HEK293 (cell line): ENCODE data around the gene ZSCAN18.

ENCODE experiments used
- HOXD13 ChIP-seq: sonication (generic); formaldehyde crosslinking; IDR thresholded peaks from 2 replicates; pipeline ENCODE4 v1.8.0; 2022; ENCODE audit warnings: missing genetic modification reagents, borderline replicate concordance
- SCRT1 ChIP-seq: fragments of 450-650 bp; formaldehyde crosslinking; IDR thresholded peaks from 2 replicates; pipeline ENCODE4 v1.5.1; 2016; ENCODE audit warnings: missing biosample characterization, missing genetic modification characterization, borderline replicate concordance
- SP7 ChIP-seq: fragments of 450-650 bp; formaldehyde crosslinking; IDR thresholded peaks from 2 replicates; pipeline ENCODE4 v1.5.1; 2016; ENCODE audit warnings: missing biosample characterization, missing genetic modification characterization
- TCF7L2 ChIP-seq: IDR thresholded peaks from 2 replicates; pipeline ENCODE4 v1.6.1; 2011; ENCODE audit warnings: low read depth, mild to moderate bottlenecking, inconsistent platforms, low read length, moderate library complexity, borderline replicate concordance
- ZEB2 ChIP-seq: fragments of 450-650 bp; formaldehyde crosslinking; IDR thresholded peaks from 2 replicates; pipeline ENCODE4 v1.5.1; 2016; ENCODE audit warnings: missing biosample characterization, missing genetic modification characterization
- ZNF155 ChIP-seq: fragments of 450-650 bp; formaldehyde crosslinking; IDR thresholded peaks from 2 replicates; pipeline ENCODE4 v1.5.1; 2016; ENCODE audit warnings: missing biosample characterization, missing genetic modification characterization
- ZNF211 ChIP-seq: fragments of 450-650 bp; formaldehyde crosslinking; IDR thresholded peaks from 2 replicates; pipeline ENCODE4 v1.5.1; 2016; ENCODE audit warnings: low read depth, missing biosample characterization, missing genetic modification characterization
- ZNF394 ChIP-seq: fragments of 450-650 bp; formaldehyde crosslinking; IDR thresholded peaks from 2 replicates; pipeline ENCODE4 v1.5.1; 2016; ENCODE audit warnings: missing biosample characterization, missing genetic modification characterization, mild to moderate bottlenecking, moderate library complexity, borderline replicate concordance
- ZNF571 ChIP-seq: fragments of 450-650 bp; formaldehyde crosslinking; IDR thresholded peaks from 2 replicates; pipeline ENCODE4 v1.5.0; 2017; ENCODE audit warnings: missing biosample characterization, missing genetic modification characterization
- ZNF600 ChIP-seq: fragments of 450-650 bp; formaldehyde crosslinking; IDR thresholded peaks from 2 replicates; pipeline ENCODE4 v1.5.1; 2016; ENCODE audit warnings: missing biosample characterization, missing genetic modification characterization
- TF ChIP-seq, protein P1 (sequence below): fragments of 450-650 bp; formaldehyde crosslinking; IDR thresholded peaks from 2 replicates; pipeline ENCODE4 v1.5.1; 2016; ENCODE audit warnings: missing biosample characterization, missing genetic modification characterization
- TF ChIP-seq, protein P2 (sequence below): fragments of 450-650 bp; formaldehyde crosslinking; IDR thresholded peaks from 2 replicates; pipeline ENCODE4 v1.5.1; 2016; ENCODE audit warnings: missing biosample characterization, missing genetic modification characterization
- TF ChIP-seq, protein P3 (sequence below): fragments of 450-650 bp; formaldehyde crosslinking; IDR thresholded peaks from 2 replicates; pipeline ENCODE4 v1.5.1; 2016; ENCODE audit warnings: missing biosample characterization, missing genetic modification characterization
- TF ChIP-seq, protein P4 (sequence below): fragments of 450-650 bp; IDR thresholded peaks from 2 replicates; pipeline ENCODE4 v1.5.1; 2018; ENCODE audit warnings: missing biosample characterization, mild to moderate bottlenecking, missing genetic modification characterization

DNA sequence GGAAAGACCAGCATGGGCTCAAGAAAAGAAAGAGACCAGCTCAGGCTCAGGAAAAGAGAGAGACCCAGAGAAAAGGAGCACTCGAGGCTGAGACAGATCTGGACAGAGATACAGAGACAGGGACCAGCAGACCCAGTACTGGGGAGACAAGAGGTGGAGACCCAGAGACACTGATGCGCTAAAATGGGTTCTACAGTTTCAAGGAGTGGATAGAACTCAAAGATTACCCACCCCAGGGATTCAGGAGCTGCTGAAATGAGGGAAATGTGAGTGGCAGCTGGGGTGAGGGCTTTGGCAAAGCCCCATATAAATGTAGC lies 609 bp upstream of the ZSCAN18 start:
- TF ChIP-seq TCF7L2, result no peak
- TF ChIP-seq, protein P1, sequence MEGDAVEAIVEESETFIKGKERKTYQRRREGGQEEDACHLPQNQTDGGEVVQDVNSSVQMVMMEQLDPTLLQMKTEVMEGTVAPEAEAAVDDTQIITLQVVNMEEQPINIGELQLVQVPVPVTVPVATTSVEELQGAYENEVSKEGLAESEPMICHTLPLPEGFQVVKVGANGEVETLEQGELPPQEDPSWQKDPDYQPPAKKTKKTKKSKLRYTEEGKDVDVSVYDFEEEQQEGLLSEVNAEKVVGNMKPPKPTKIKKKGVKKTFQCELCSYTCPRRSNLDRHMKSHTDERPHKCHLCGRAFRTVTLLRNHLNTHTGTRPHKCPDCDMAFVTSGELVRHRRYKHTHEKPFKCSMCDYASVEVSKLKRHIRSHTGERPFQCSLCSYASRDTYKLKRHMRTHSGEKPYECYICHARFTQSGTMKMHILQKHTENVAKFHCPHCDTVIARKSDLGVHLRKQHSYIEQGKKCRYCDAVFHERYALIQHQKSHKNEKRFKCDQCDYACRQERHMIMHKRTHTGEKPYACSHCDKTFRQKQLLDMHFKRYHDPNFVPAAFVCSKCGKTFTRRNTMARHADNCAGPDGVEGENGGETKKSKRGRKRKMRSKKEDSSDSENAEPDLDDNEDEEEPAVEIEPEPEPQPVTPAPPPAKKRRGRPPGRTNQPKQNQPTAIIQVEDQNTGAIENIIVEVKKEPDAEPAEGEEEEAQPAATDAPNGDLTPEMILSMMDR, result no peak
- no peak for TF ChIP-seq ZEB2 (tag by site-specific recombination)
- TF ChIP-seq, protein P2, sequence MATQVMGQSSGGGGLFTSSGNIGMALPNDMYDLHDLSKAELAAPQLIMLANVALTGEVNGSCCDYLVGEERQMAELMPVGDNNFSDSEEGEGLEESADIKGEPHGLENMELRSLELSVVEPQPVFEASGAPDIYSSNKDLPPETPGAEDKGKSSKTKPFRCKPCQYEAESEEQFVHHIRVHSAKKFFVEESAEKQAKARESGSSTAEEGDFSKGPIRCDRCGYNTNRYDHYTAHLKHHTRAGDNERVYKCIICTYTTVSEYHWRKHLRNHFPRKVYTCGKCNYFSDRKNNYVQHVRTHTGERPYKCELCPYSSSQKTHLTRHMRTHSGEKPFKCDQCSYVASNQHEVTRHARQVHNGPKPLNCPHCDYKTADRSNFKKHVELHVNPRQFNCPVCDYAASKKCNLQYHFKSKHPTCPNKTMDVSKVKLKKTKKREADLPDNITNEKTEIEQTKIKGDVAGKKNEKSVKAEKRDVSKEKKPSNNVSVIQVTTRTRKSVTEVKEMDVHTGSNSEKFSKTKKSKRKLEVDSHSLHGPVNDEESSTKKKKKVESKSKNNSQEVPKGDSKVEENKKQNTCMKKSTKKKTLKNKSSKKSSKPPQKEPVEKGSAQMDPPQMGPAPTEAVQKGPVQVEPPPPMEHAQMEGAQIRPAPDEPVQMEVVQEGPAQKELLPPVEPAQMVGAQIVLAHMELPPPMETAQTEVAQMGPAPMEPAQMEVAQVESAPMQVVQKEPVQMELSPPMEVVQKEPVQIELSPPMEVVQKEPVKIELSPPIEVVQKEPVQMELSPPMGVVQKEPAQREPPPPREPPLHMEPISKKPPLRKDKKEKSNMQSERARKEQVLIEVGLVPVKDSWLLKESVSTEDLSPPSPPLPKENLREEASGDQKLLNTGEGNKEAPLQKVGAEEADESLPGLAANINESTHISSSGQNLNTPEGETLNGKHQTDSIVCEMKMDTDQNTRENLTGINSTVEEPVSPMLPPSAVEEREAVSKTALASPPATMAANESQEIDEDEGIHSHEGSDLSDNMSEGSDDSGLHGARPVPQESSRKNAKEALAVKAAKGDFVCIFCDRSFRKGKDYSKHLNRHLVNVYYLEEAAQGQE (tag by site-specific recombination), result no peak
- no peak for TF ChIP-seq HOXD13 (CRISPR knock-in tag)
- TF ChIP-seq ZNF571 (tag by site-specific recombination), result no peak
- TF ChIP-seq, protein P3, sequence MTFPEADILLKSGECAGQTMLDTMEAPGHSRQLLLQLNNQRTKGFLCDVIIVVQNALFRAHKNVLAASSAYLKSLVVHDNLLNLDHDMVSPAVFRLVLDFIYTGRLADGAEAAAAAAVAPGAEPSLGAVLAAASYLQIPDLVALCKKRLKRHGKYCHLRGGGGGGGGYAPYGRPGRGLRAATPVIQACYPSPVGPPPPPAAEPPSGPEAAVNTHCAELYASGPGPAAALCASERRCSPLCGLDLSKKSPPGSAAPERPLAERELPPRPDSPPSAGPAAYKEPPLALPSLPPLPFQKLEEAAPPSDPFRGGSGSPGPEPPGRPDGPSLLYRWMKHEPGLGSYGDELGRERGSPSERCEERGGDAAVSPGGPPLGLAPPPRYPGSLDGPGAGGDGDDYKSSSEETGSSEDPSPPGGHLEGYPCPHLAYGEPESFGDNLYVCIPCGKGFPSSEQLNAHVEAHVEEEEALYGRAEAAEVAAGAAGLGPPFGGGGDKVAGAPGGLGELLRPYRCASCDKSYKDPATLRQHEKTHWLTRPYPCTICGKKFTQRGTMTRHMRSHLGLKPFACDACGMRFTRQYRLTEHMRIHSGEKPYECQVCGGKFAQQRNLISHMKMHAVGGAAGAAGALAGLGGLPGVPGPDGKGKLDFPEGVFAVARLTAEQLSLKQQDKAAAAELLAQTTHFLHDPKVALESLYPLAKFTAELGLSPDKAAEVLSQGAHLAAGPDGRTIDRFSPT, result no peak
- no peak for TF ChIP-seq ZNF211 (tag by site-specific recombination)
- no peak for TF ChIP-seq SCRT1 (tag by site-specific recombination)
- TF ChIP-seq ZNF155 (tag by site-specific recombination), result no peak
- TF ChIP-seq, protein P4, sequence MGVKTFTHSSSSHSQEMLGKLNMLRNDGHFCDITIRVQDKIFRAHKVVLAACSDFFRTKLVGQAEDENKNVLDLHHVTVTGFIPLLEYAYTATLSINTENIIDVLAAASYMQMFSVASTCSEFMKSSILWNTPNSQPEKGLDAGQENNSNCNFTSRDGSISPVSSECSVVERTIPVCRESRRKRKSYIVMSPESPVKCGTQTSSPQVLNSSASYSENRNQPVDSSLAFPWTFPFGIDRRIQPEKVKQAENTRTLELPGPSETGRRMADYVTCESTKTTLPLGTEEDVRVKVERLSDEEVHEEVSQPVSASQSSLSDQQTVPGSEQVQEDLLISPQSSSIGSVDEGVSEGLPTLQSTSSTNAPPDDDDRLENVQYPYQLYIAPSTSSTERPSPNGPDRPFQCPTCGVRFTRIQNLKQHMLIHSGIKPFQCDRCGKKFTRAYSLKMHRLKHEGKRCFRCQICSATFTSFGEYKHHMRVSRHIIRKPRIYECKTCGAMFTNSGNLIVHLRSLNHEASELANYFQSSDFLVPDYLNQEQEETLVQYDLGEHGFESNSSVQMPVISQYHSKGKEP, result no peak
- TF ChIP-seq SP7 (tag by site-specific recombination), result no peak
- TF ChIP-seq ZNF600 (tag by site-specific recombination), result no peak
- no peak for TF ChIP-seq ZNF394
